ENCODE results near the gene METRN.
"Not testable (repeated sequence)": the region's sequence is repeated elsewhere in the genome, so short reads cannot be mapped to it uniquely, and the experiment has no call there.

The METRN gene

DNA sequence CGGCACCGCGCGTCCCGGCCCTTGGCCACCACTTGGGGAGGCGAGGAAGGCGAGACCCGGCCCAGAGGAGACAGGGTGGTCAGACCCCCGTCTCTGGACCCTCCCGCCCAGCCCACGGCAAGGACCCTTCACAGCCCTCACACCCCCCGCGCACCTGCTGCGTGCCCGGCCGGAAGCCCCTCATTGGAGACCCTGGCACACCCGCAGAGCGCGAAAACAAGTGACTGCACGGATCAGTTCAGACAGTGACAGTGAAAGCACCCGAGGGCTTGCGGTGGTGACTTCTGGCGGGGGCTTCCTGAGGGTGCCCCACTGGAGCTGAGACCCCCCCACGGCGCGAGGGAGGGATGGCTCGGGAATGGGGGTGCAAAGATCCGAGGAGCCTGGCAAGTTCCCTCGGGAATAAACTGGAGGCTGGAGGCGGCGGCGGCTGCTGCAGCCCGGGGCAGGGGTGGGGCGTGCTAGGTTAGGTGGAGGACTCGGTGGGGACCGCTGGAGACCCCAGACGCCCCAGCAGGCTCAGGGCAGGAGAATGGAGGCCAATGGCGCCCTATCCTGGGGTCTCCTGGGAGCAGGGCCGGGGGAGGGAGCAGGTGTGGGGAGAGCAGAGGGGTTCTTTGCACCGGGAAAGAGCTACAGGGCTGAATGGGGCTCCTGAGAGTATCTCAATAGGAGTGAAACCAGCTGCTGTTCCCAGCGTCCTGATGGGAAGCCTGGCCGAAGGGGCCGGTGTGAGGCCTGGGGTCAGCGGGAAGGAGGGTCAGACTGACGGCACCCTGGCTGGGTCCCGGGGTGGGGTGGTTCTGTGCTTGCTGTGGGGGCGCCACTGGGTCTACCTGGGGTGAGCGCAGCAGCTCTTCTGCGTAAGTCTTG, 8.5 kb upstream of the METRN start:
- Histone ChIP-seq H3K9me3 (ENCODE audit: control insufficient read depth, insufficient read depth, low read depth, low read length) (no peaks in the 10 kb centered on the region), H3K4me1 (ENCODE audit: control insufficient read depth, insufficient read depth, low read length) (peaks cover 5% of the 10 kb centered on the region; the same call in 1 of the 2 replicates), H3K36me3 (ENCODE audit: control insufficient read depth, insufficient read depth, low read length) (no peaks in the 10 kb centered on the region), H3K4me3 (ENCODE audit: low read depth, low read length) (peak overlapping the region; percentile 64), H3K9ac (ENCODE audit: low read length) (no peak overlapping the region), H3K27ac (ENCODE audit: low read depth, low read length) (no peak overlapping the region), H3K27me3 (ENCODE audit: control insufficient read depth, insufficient read depth, low read length) (peaks cover 94% of the 10 kb centered on the region)

DNA sequence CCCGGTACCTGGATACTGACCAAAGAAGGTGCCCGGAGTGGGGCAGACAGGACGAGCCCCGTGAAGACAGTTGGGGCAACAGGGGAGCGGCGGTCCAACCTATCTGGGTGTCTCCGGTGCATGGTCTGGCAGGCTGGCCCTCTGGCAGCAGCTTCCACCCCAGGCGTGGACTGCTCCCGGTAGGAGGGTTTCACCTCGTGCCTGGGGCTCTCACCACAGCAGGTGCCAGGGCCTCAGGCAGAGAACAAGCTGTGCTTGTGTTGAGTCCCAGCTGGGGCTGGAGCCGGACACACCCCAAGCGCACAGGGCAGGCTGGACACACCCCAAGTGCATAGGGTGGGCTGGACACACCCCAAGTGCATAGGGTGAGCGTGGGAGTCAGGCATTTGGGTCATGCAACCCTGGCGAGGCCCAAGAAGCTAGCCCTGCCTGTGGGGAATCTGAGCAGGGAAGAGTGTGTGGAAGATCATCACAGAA, 7.8 kb upstream of the METRN start:
- Histone ChIP-seq H3K27ac (ENCODE audit: low read depth, low read length) (no peak overlapping the region), H3K27me3 (ENCODE audit: control insufficient read depth, insufficient read depth, low read length) (peaks cover 87% of the 10 kb centered on the region), H3K9ac (ENCODE audit: low read length) (no peak overlapping the region), H3K4me3 (ENCODE audit: low read depth, low read length) (peak overlapping the region; percentile 64), H3K9me3 (ENCODE audit: control insufficient read depth, insufficient read depth, low read depth, low read length) (no peaks in the 10 kb centered on the region), H3K36me3 (ENCODE audit: control insufficient read depth, insufficient read depth, low read length) (no peaks in the 10 kb centered on the region), H3K4me1 (ENCODE audit: control insufficient read depth, insufficient read depth, low read length) (peaks cover 5% of the 10 kb centered on the region; the same call in 1 of the 2 replicates)

DNA sequence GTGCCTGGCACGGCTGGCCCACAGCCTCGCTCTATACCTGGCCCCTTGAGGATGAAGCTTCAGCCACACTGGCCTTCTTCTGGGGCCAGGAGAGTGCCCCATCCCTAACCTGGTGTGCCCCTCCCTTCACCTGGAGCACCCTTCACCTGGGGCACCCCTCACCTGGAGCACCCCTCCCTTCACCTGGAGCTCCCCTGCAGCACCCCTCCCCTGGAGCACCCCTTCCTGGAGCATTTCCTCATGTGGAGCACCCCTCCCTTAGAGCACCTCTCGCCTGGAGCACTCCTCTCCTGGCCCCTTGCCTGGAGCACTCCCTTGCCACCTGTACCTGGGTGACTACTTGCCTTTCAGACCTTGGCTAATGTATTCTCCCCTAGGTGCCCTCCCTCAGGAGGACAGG, 6.9 kb upstream of the METRN start:
- no peaks in the 10 kb centered on the region for H3K9me3 ChIP-seq (ENCODE audit: control insufficient read depth, insufficient read depth, low read depth, low read length)
- no peak overlapping the region for H3K4me3 ChIP-seq (ENCODE audit: low read depth, low read length)
- H3K27ac ChIP-seq (ENCODE audit: low read depth, low read length): no peak overlapping the region
- no peak overlapping the region for H3K9ac ChIP-seq (ENCODE audit: low read length)
- H3K27me3 ChIP-seq (ENCODE audit: control insufficient read depth, insufficient read depth, low read length): peaks cover 78% of the 10 kb centered on the region
- peaks cover 5% of the 10 kb centered on the region; the same call in 1 of the 2 replicates for H3K4me1 ChIP-seq (ENCODE audit: control insufficient read depth, insufficient read depth, low read length)
- no peaks in the 10 kb centered on the region for H3K36me3 ChIP-seq (ENCODE audit: control insufficient read depth, insufficient read depth, low read length)

DNA sequence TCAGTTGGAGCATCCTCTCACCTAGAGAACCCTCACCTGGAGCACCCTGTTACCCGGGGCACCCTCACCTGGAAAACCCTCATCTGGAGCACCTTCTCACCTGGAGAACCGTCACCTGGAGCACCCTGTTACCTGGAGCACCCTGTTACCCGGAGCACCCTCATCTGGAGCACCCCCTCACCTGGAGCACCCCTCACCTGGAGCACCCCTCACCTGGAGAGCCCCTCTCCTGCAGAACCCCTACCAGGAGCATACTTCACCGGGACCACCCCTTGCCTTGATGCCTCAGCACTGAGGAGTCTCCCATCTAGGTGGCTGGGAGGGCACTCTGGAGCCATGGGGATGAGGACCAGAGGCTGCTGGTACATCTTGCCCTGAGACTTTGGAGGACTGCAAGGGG, 6.0 kb upstream of the METRN start:
- Histone ChIP-seq H3K4me1 (ENCODE audit: control insufficient read depth, insufficient read depth, low read length) (peaks cover 5% of the 10 kb centered on the region; the same call in 1 of the 2 replicates), H3K4me3 (ENCODE audit: low read depth, low read length) (no peak overlapping the region), H3K9me3 (ENCODE audit: control insufficient read depth, insufficient read depth, low read depth, low read length) (no peaks in the 10 kb centered on the region), H3K27me3 (ENCODE audit: control insufficient read depth, insufficient read depth, low read length) (peaks cover 71% of the 10 kb centered on the region), H3K9ac (ENCODE audit: low read length) (no peak overlapping the region), H3K27ac (ENCODE audit: low read depth, low read length) (no peak overlapping the region), H3K36me3 (ENCODE audit: control insufficient read depth, insufficient read depth, low read length) (no peaks in the 10 kb centered on the region)

DNA sequence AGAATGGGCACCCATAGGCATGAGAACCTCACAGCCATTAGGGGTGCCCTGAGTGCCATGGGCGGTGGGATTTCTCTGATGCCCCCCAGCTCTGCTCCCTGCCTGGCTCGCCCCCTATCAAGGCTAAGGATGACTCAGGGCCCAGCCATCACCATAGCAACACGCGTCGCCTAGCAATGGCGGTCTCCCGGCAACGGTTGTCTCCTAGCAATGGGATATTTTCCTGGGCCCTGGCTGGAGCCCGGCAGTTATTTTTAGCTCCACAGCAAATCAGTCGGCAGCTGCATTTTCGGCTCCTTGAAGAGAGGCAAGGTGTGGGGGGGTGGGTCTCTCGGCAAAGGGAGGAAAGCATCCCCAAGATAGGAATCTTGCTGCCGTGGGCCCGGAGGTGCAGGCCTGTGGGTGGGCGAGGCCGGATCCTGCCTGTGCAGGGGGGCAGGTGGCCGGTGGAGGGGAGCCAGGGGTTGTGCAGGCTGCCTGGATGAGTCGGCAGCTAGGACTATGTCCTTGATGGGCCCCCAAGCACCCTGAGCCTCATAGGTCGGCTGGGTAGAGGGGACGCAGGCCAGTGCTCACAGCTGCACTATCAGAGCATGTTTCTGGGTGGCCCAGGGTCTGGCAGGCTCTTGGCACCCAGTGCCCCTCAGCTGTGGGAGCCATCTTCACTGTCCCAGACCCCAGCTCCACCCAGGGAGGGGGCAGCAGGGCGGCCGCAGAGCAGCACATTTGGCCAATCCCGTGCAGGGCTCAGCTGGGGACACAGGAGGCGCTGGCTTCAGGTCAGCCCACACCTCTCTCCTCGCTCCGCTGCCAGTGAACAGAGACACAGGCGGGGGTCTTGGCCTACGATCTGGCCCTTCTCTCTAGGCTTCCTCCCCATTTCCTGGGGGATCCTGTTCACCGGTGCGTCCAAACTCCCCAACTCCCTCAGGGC, 5.1 kb upstream of the METRN start:
- Histone ChIP-seq H3K36me3 (ENCODE audit: control insufficient read depth, insufficient read depth, low read length) (no peaks in the 10 kb centered on the region), H3K9ac (ENCODE audit: low read length) (no peak overlapping the region), H3K27me3 (ENCODE audit: control insufficient read depth, insufficient read depth, low read length) (peaks cover 62% of the 10 kb centered on the region), H3K4me3 (ENCODE audit: low read depth, low read length) (no peak overlapping the region), H3K27ac (ENCODE audit: low read depth, low read length) (no peak overlapping the region), H3K4me1 (ENCODE audit: control insufficient read depth, insufficient read depth, low read length) (peaks cover 12% of the 10 kb centered on the region; the same call in 1 of the 2 replicates), H3K9me3 (ENCODE audit: control insufficient read depth, insufficient read depth, low read depth, low read length) (no peaks in the 10 kb centered on the region)

DNA sequence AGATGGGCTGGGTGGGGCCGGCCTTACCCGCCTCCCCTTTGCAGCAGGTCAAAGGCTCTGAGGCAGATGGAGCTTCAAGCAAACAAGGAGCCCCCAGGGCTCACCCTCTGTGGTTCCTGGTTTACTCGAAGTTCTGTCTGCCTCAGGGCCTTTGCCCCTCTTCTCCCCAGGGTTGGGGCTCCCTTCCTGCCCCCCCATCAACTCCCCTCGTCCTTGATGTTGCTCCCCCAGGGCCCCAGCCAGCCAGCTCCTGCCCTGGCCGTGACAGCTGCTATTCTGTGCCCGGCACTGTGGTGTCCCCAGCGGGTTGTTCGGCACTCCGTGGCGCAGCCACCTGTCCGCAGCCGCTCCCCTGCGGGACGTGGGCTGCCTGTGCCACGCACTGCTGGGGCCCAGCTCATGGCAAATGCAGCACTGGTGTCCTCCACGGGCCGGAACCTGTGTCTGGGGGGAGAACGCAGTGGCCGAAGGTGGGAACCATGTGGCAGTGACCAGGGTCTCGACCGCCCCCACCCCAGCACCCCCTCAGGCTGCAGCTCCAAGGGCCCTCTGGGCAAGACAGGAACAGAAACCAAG, 4.3 kb upstream of the METRN start:
- Histone ChIP-seq H3K4me3 (ENCODE audit: low read depth, low read length) (no peak overlapping the region), H3K9me3 (ENCODE audit: control insufficient read depth, insufficient read depth, low read depth, low read length) (no peaks in the 10 kb centered on the region), H3K27ac (ENCODE audit: low read depth, low read length) (no peak overlapping the region), H3K36me3 (ENCODE audit: control insufficient read depth, insufficient read depth, low read length) (no peaks in the 10 kb centered on the region), H3K27me3 (ENCODE audit: control insufficient read depth, insufficient read depth, low read length) (peaks cover 60% of the 10 kb centered on the region), H3K9ac (ENCODE audit: low read length) (no peak overlapping the region), H3K4me1 (ENCODE audit: control insufficient read depth, insufficient read depth, low read length) (peaks cover 12% of the 10 kb centered on the region; the same call in 1 of the 2 replicates)

DNA sequence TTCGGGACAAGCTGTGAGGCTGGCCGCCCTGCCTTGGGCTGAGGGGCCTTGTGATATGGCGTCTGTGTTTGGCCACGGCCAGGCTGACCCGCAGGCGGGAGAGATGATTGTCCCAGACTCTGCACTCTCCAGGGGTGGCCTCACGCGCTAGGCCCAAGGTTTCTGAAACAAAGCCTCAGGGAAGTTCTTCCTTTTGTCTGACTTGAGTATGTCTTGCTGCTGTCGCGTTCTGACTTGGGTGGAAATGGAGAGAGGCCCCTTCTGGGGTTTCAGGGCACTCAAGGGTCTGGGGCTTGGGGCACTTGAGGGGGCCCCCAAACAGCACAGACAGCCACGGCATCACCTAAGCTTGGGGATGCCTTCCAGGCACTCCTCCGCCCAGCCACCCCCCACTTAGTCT, 3.8 kb upstream of the METRN start:
- Histone ChIP-seq H3K36me3 (ENCODE audit: control insufficient read depth, insufficient read depth, low read length) (no peaks in the 10 kb centered on the region), H3K4me1 (ENCODE audit: control insufficient read depth, insufficient read depth, low read length) (peaks cover 16% of the 10 kb centered on the region), H3K4me3 (ENCODE audit: low read depth, low read length) (no peak overlapping the region), H3K9me3 (ENCODE audit: control insufficient read depth, insufficient read depth, low read depth, low read length) (no peaks in the 10 kb centered on the region), H3K9ac (ENCODE audit: low read length) (no peak overlapping the region), H3K27me3 (ENCODE audit: control insufficient read depth, insufficient read depth, low read length) (peaks cover 62% of the 10 kb centered on the region), H3K27ac (ENCODE audit: low read depth, low read length) (no peak overlapping the region)

DNA sequence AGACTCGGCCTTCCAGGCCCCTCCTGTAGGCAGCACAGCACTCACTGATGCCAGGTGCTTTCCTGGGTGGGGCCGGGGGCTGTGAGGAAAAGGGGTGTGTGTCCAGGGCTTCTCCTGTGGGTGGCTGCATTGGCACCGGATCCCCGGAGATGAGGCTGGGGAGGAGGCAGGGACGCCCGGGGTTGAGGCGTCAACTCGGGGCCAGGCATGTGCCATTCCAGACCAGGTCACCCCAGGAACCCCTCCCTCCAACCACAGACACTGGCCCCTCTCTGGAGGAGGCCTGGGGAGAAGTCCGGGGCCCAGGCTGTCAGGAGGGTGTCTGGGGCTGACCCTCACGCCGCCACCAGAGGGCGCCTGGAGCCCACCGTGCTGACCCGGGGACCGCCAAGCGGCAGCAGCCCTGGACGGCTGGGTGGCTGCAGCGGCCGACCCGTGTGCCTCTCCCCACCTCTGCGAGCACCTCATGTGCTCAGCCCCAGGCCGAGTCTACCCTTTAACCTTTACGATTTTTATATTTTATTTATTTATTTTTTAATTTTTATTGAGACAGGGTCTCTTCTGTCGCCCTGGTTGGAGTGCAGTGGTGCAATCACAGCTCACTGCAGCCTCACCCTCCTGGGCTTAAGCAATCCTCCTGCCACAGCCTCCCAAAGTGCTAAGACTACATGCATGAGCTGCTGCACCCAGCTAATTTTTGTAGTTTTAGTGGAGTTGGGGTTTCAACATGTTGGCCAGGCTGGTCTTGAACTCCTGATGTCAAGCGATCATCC, 3.2 kb upstream of the METRN start:
- H3K9me3 ChIP-seq (ENCODE audit: control insufficient read depth, insufficient read depth, low read depth, low read length): no peaks in the 10 kb centered on the region
- H3K9ac ChIP-seq (ENCODE audit: low read length): no peak overlapping the region
- peaks cover 23% of the 10 kb centered on the region for H3K4me1 ChIP-seq (ENCODE audit: control insufficient read depth, insufficient read depth, low read length)
- no peak overlapping the region for H3K27ac ChIP-seq (ENCODE audit: low read depth, low read length)
- no peaks in the 10 kb centered on the region for H3K36me3 ChIP-seq (ENCODE audit: control insufficient read depth, insufficient read depth, low read length)
- peaks cover 60% of the 10 kb centered on the region for H3K27me3 ChIP-seq (ENCODE audit: control insufficient read depth, insufficient read depth, low read length)
- no peak overlapping the region for H3K4me3 ChIP-seq (ENCODE audit: low read depth, low read length)

DNA sequence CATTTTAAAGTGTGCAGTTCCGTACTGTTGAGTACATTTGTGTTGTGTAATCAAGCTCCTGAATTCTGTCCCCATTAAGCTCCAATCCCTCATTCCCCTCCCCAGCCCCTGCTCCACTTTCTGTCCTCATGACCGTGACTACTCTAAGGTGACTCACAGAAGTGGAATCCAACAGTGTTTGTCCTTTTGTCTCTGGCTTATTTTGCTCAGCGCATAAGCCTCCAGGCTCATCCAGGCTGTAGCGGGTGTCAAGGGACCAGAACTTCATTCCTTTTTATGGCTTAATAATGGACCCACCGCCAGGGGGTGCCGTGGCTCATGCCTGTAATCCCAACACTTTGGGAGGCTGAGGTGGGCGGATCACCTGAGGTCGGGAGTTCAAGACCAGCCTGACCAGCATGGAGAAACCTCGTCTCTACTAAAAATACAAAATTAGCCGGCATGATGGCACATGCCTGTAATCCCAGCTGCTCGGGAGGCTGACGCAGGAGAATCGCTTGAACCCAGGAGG, 2.1 kb upstream of the METRN start:
- Histone ChIP-seq H3K4me1 (ENCODE audit: control insufficient read depth, insufficient read depth, low read length) (peaks cover 24% of the 10 kb centered on the region), H3K27me3 (ENCODE audit: control insufficient read depth, insufficient read depth, low read length) (peaks cover 52% of the 10 kb centered on the region)
- not testable (repeated sequence) for H3K4me3 ChIP-seq (ENCODE audit: low read depth, low read length); H3K36me3 ChIP-seq (ENCODE audit: control insufficient read depth, insufficient read depth, low read length); H3K9me3 ChIP-seq (ENCODE audit: control insufficient read depth, insufficient read depth, low read depth, low read length); H3K9ac ChIP-seq (ENCODE audit: low read length); H3K27ac ChIP-seq (ENCODE audit: low read depth, low read length)

DNA sequence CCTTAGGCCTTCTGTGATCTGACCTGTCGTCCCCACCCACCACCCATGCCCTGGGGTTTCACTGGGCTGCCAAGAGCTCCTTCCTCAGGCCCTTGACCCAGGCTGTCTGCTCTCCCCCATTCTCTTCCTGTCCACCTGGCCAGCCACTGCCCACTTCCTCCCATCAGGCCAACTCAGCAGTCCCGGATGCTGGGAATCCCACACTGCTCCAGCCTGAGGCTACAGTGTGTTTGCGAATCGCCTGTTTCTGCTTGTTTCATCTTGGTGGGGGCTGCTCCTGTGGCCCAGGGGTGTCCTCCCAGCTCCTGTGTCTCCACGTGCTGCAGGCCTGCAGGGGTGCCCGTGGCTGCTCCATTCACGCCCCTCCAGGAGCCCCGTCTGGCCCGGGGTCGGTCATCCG, 839 bp upstream of the METRN start:
- no peak overlapping the region for H3K9ac ChIP-seq (ENCODE audit: low read length)
- no peak overlapping the region for H3K27ac ChIP-seq (ENCODE audit: low read depth, low read length)
- no peaks in the 10 kb centered on the region for H3K36me3 ChIP-seq (ENCODE audit: control insufficient read depth, insufficient read depth, low read length)
- H3K27me3 ChIP-seq (ENCODE audit: control insufficient read depth, insufficient read depth, low read length): peaks cover 40% of the 10 kb centered on the region
- peaks cover 24% of the 10 kb centered on the region for H3K4me1 ChIP-seq (ENCODE audit: control insufficient read depth, insufficient read depth, low read length)
- H3K4me3 ChIP-seq (ENCODE audit: low read depth, low read length): no peak overlapping the region
- no peaks in the 10 kb centered on the region for H3K9me3 ChIP-seq (ENCODE audit: control insufficient read depth, insufficient read depth, low read depth, low read length)

All from HUES6 (cell line).